Karpas-422 (cell line): ENCODE measurements around the gene APCDD1. TPM values are rescaled to one million over a fixed set of nuclear protein-coding genes. Genes with fewer than 3 reads are reported as not detected.

Experiments used
- DNase-seq: peaks from one replicate; pipeline ENCODE4 v3.0.0-alpha.2; 2015
- H2AFZ ChIP-seq: fragments of 200-600 bp; sonication (generic); 2 replicates; pipeline ENCODE4 v1.6.1; 2014; ENCODE audit warnings: antibody characterized with exemption, low read length, mixed read lengths
- H3K27ac ChIP-seq: fragments of 200-600 bp; sonication (generic); 2 replicates; pipeline ENCODE4 v1.5.1; 2014; ENCODE audit warnings: mild to moderate bottlenecking, low read length, moderate library complexity
- H3K27me3 ChIP-seq: fragments of 200-600 bp; sonication (generic); 2 replicates; pipeline ENCODE4 v1.6.1; 2014; ENCODE audit warnings: low read length, mixed read lengths
- H3K36me3 ChIP-seq: fragments of 200-600 bp; sonication (generic); 2 replicates; pipeline ENCODE4 v1.6.1; 2014; ENCODE audit warnings: low read length, mixed read lengths; ENCODE audit not compliant: insufficient read depth
- H3K4me1 ChIP-seq: fragments of 200-600 bp; sonication (generic); 2 replicates; pipeline ENCODE4 v1.6.1; 2014; ENCODE audit warnings: mild to moderate bottlenecking, low read length, mixed read lengths
- H3K4me2 ChIP-seq: fragments of 200-600 bp; sonication (generic); 2 replicates; pipeline ENCODE4 v1.6.1; 2014; ENCODE audit warnings: low read length, low read depth, mild to moderate bottlenecking; ENCODE audit not compliant: poor library complexity, severe bottlenecking
- H3K4me3 ChIP-seq: fragments of 200-600 bp; sonication (generic); 2 replicates; pipeline ENCODE4 v1.5.1; 2014; ENCODE audit warnings: mild to moderate bottlenecking, antibody characterized with exemption, low read length, mixed read lengths
- H3K79me2 ChIP-seq: fragments of 200-600 bp; sonication (generic); 2 replicates; pipeline ENCODE4 v1.6.1; 2014; ENCODE audit warnings: mild to moderate bottlenecking, low read length, mixed read lengths
- H3K9ac ChIP-seq: fragments of 200-600 bp; sonication (generic); 2 replicates; pipeline ENCODE4 v1.6.0; 2014; ENCODE audit warnings: low read length
- H3K9me2 ChIP-seq: fragments of 200-600 bp; sonication (generic), shearing (Covaris generic); replicated peaks from 2 replicates; pipeline ENCODE4 v1.6.0; 2014; ENCODE audit warnings: mild to moderate bottlenecking, low read length, moderate library complexity; ENCODE audit not compliant: insufficient read depth
- H3K9me3 ChIP-seq: fragments of 300-700, 200-600 bp; sonication (generic); 2 replicates; pipeline ENCODE4 v1.6.1; 2014; ENCODE audit warnings: low read length, mixed read lengths
- H4K20me1 ChIP-seq: fragments of 200-600 bp; sonication (generic); 2 replicates; pipeline ENCODE4 v1.6.1; 2014; ENCODE audit warnings: mild to moderate bottlenecking, antibody characterized with exemption, low read length, low read depth; ENCODE audit not compliant: insufficient read depth
- total RNA-seq: library from RNA; depleted of rRNA; stranded (reverse); fragments of >200 nt; shearing (Covaris generic); gene quantifications from 2 replicates; pipeline ENCODE4 v1.2.3, GENCODE V29; 2014; ENCODE audit warnings: low replicate concordance

APCDD1 gene
- total RNA-seq, 1 experiment from 2014 or later, result not detected

DNA sequence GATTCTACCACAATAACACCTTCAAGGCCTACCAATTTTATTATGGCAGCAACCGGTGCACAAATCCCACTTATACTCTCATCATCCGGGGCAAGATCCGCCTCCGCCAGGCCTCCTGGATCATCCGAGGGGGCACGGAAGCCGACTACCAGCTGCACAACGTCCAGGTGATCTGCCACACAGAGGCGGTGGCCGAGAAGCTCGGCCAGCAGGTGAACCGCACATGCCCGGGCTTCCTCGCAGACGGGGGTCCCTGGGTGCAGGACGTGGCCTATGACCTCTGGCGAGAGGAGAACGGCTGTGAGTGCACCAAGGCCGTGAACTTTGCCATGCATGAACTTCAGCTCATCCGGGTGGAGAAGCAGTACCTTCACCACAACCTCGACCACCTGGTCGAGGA is 17.1 kb downstream of the APCDD1 start:
- no peak overlapping the region for H3K27ac ChIP-seq
- no peak overlapping the region for H2AFZ ChIP-seq
- no peak overlapping the region for H3K4me3 ChIP-seq
- peaks cover 44% of the 10 kb centered on the region for H3K4me1 ChIP-seq
- no peaks in the 10 kb centered on the region for H3K27me3 ChIP-seq
- DNase-seq, result no peak
- no peak overlapping the region for H3K9ac ChIP-seq
- H4K20me1 ChIP-seq, result no peaks in the 10 kb centered on the region
- H3K9me3 ChIP-seq, result no peaks in the 10 kb centered on the region
- H3K79me2 ChIP-seq, result no peaks in the 10 kb centered on the region
- H3K4me2 ChIP-seq, result no peak overlapping the region
- H3K36me3 ChIP-seq, result no peaks in the 10 kb centered on the region
- no peaks in the 10 kb centered on the region for H3K9me2 ChIP-seq

DNA sequence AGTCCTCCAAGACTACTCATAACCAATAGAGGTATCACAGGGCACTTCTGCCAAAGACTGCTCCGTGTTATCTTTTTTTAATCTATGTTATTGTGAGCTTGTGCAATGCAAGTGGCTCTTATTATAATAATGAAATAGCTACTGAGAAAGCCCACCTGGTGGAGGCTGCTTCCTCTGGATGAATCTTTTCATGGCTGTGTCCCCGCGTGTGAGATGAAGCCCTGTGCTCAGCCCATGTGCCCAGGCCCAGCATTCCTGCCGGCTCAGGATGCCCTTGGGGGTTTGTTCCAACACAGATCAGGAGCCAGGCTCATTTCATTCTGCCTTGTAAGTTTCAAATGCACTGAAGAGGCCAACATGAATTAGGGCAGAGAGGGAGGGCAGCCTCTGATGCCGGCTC is 18.7 kb downstream of the APCDD1 start:
- H3K9ac ChIP-seq, result no peak overlapping the region
- H3K36me3 ChIP-seq, result no peaks in the 10 kb centered on the region
- no peak for DNase-seq
- H3K9me2 ChIP-seq, result no peaks in the 10 kb centered on the region
- H3K4me1 ChIP-seq, result peaks cover 54% of the 10 kb centered on the region
- H3K4me3 ChIP-seq, result no peak overlapping the region
- no peaks in the 10 kb centered on the region for H3K79me2 ChIP-seq
- H3K27me3 ChIP-seq, result no peaks in the 10 kb centered on the region
- no peak overlapping the region for H3K27ac ChIP-seq
- no peaks in the 10 kb centered on the region for H4K20me1 ChIP-seq
- no peaks in the 10 kb centered on the region for H3K9me3 ChIP-seq
- no peak overlapping the region for H3K4me2 ChIP-seq
- no peak overlapping the region for H2AFZ ChIP-seq

- Histone ChIP-seq H3K9me3 (no peaks in the 10 kb centered on the region), H3K9ac (no peak overlapping the region), H3K9me2 (no peaks in the 10 kb centered on the region)
Observed at GRCh38 chr18:10474309-10474708, 19.9 kb downstream of the APCDD1 start.

DNA sequence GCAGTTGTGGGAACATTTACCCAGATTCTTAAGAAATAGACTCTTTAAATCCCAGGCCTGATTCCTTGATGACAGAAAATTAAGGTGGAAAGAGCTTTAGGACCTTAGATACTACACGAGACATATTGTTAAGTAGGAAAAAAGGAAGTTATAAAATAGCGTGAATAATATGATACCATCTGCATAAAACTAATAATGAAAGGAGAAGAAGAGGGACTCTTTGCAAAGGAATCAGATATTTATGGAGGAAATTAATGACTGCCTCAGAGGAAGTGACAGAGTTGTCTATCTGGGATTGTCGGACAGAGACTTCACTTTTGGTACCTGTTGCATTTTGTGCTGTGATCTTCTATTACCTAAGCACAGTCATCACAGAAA is 20.8 kb downstream of the APCDD1 start:
- peak; percentile 44 for DNase-seq
- H3K9ac ChIP-seq, result peak overlapping the region; percentile 31; the same call in 1 of the 2 replicates
- no peak overlapping the region; the same call in 1 of the 2 replicates for H3K27ac ChIP-seq
- H3K4me1 ChIP-seq, result peaks cover 58% of the 10 kb centered on the region
- H3K36me3 ChIP-seq, result no peaks in the 10 kb centered on the region
- peak overlapping the region; percentile 52 for H3K4me3 ChIP-seq
- H3K9me2 ChIP-seq, result no peaks in the 10 kb centered on the region
- no peaks in the 10 kb centered on the region for H3K27me3 ChIP-seq
- no peaks in the 10 kb centered on the region for H3K9me3 ChIP-seq
- peak overlapping the region; percentile 78 for H3K4me2 ChIP-seq
- H4K20me1 ChIP-seq, result no peaks in the 10 kb centered on the region
- no peak overlapping the region for H2AFZ ChIP-seq
- no peaks in the 10 kb centered on the region for H3K79me2 ChIP-seq

More at GRCh38 chr18:10474309-10474708, 19.9 kb downstream of the APCDD1 start:
- no peak overlapping the region for H3K4me2 ChIP-seq
- no peaks in the 10 kb centered on the region for H3K79me2 ChIP-seq
- no peaks in the 10 kb centered on the region for H4K20me1 ChIP-seq
- no peaks in the 10 kb centered on the region for H3K36me3 ChIP-seq
- H3K4me3 ChIP-seq, result no peak overlapping the region
- H3K27ac ChIP-seq, result no peak overlapping the region
- peaks cover 58% of the 10 kb centered on the region for H3K4me1 ChIP-seq
- DNase-seq, result no peak
- no peaks in the 10 kb centered on the region for H3K27me3 ChIP-seq
- H2AFZ ChIP-seq, result no peak overlapping the region

GRCh38 chr18:10475654-10476291 is 21.3 kb downstream of the APCDD1 start:
- Histone ChIP-seq H3K9ac (peak overlapping the region; percentile 50), H3K9me3 (no peaks in the 10 kb centered on the region), H3K4me1 (peaks cover 61% of the 10 kb centered on the region), H3K4me3 (peak overlapping the region; percentile 52), H3K27me3 (no peaks in the 10 kb centered on the region), H3K27ac (peak overlapping the region; percentile 46; the same call in 1 of the 2 replicates), H3K79me2 (no peaks in the 10 kb centered on the region), H4K20me1 (no peaks in the 10 kb centered on the region), H3K9me2 (no peaks in the 10 kb centered on the region), H2AFZ (peak overlapping the region; percentile 13; the same call in 1 of the 2 replicates), H3K36me3 (no peaks in the 10 kb centered on the region), H3K4me2 (peak overlapping the region; percentile 78)
- peak; percentile 79 for DNase-seq

DNA sequence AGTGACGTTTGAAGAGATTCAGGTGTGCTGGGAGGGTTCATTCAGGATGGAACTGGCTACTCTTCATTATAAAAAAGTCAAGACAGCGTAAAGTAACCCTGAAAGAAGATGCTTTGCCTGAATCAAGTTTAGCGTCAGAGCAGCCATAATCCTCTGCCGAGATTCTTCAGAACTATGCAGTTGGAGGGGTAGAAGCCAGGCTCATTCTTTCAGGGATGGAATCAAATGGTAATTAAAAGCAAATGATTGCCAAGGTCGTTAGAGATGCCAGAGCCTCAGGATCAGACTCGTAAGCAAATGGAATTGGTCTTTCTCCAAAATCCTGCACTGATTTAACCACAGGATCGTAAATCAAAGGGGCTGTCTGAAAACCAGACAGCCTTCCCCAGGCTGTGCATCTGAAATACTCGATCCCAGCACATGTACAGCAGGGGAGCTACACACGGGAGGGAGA is 21.9 kb downstream of the APCDD1 start:
- no peaks in the 10 kb centered on the region for H3K9me3 ChIP-seq
- no peaks in the 10 kb centered on the region for H3K79me2 ChIP-seq
- H3K4me2 ChIP-seq, result peak overlapping the region; percentile 78
- H3K9me2 ChIP-seq, result no peaks in the 10 kb centered on the region
- peak overlapping the region; percentile 13; the same call in 1 of the 2 replicates for H2AFZ ChIP-seq
- DNase-seq, result peak; percentile 41
- peak overlapping the region; percentile 46; the same call in 1 of the 2 replicates for H3K27ac ChIP-seq
- peak overlapping the region; percentile 50 for H3K9ac ChIP-seq
- H3K4me1 ChIP-seq, result peaks cover 67% of the 10 kb centered on the region
- H3K36me3 ChIP-seq, result no peaks in the 10 kb centered on the region
- peak overlapping the region; percentile 52 for H3K4me3 ChIP-seq
- H3K27me3 ChIP-seq, result no peaks in the 10 kb centered on the region
- no peaks in the 10 kb centered on the region for H4K20me1 ChIP-seq

- H3K27me3 ChIP-seq, result no peaks in the 10 kb centered on the region
- peaks cover 76% of the 10 kb centered on the region for H3K4me1 ChIP-seq
- no peaks in the 10 kb centered on the region for H3K9me3 ChIP-seq
- H3K36me3 ChIP-seq, result no peaks in the 10 kb centered on the region
- H3K4me2 ChIP-seq, result peak overlapping the region; percentile 78
- no peaks in the 10 kb centered on the region for H3K9me2 ChIP-seq
- peak overlapping the region; percentile 46; the same call in 1 of the 2 replicates for H3K27ac ChIP-seq
- H2AFZ ChIP-seq, result peak overlapping the region; percentile 13; the same call in 1 of the 2 replicates
- H3K4me3 ChIP-seq, result peak overlapping the region; percentile 52; the same call in 1 of the 2 replicates
- H3K9ac ChIP-seq, result peak overlapping the region; percentile 50
- no peaks in the 10 kb centered on the region for H4K20me1 ChIP-seq
- H3K79me2 ChIP-seq, result no peaks in the 10 kb centered on the region
- DNase-seq, result no peak
Observed at GRCh38 chr18:10477121-10477862, 22.9 kb downstream of the APCDD1 start.

GRCh38 chr18:10477863-10478260 is 23.4 kb downstream of the APCDD1 start:
- Histone ChIP-seq H3K4me1 (peaks cover 82% of the 10 kb centered on the region), H3K4me3 (no peak overlapping the region), H3K9me2 (no peaks in the 10 kb centered on the region), H2AFZ (no peak overlapping the region), H3K4me2 (peak overlapping the region; percentile 78), H3K27me3 (no peaks in the 10 kb centered on the region), H4K20me1 (no peaks in the 10 kb centered on the region), H3K9me3 (no peaks in the 10 kb centered on the region), H3K27ac (no peak overlapping the region), H3K9ac (peak overlapping the region; percentile 27; the same call in 1 of the 2 replicates), H3K36me3 (no peaks in the 10 kb centered on the region), H3K79me2 (no peaks in the 10 kb centered on the region)
- DNase-seq, result no peak
